Activated CD8-positive, alpha-beta memory T cell treated with anti-CD3 and anti-CD28 coated beads, Interleukin-2, amount 50 U/mL, for 24 hours (primary cell): ENCODE measurements around the gene HOXB3.
"Not testable (repeated sequence)": the region's sequence is repeated elsewhere in the genome, so short reads cannot be mapped to it uniquely, and the experiment has no call there.

Experiments used
- DNase-seq: peaks from one replicate; pipeline ENCODE4 v3.0.0-alpha.2; 2020; ENCODE audit errors: extremely low read depth

The HOXB3 gene

GRCh38 chr17:48545539-48545938 lies 44.5 kb downstream of the HOXB3 start:
- no peak for DNase-seq

GRCh38 chr17:48545022-48545375 lies 45.0 kb downstream of the HOXB3 start, which contains the start of gene HOXB2:
Gene HOXB2 (minus strand): TSS chr17:48545109. CDS start chr17:48544911, 198 bp downstream.
- DNase-seq: no peak

- no peak for DNase-seq
Observed at GRCh38 chr17:48544349-48545021, 45.6 kb downstream of the HOXB3 start.

GRCh38 chr17:48543854-48544348 lies 46.1 kb downstream of the HOXB3 start:
- DNase-seq: no peak

- no peak for DNase-seq
Observed at GRCh38 chr17:48543107-48543853, 46.8 kb downstream of the HOXB3 start.

- DNase-seq: no peak
Observed at GRCh38 chr17:48542698-48543106, 47.3 kb downstream of the HOXB3 start.

- no peak for DNase-seq
Observed at GRCh38 chr17:48542114-48542656, 47.9 kb downstream of the HOXB3 start.

- DNase-seq: no peak
Observed at GRCh38 chr17:48541577-48542113, 48.4 kb downstream of the HOXB3 start.

GRCh38 chr17:48541036-48541576 lies 48.9 kb downstream of the HOXB3 start:
- DNase-seq: no peak

GRCh38 chr17:48540213-48540612 lies 49.8 kb downstream of the HOXB3 start:
- DNase-seq: no peak

- no peak for DNase-seq
Observed at GRCh38 chr17:48539177-48539576, 50.9 kb downstream of the HOXB3 start.

- no peak for DNase-seq
Observed at GRCh38 chr17:48537316-48537715, 52.7 kb downstream of the HOXB3 start.

- not testable (repeated sequence) for DNase-seq
Observed at GRCh38 chr17:48535793-48536559, 54.1 kb downstream of the HOXB3 start.

GRCh38 chr17:48532261-48532660 lies 57.8 kb downstream of the HOXB3 start:
- no peak for DNase-seq

- DNase-seq: no peak
Observed at GRCh38 chr17:48530887-48531272, 59.2 kb downstream of the HOXB3 start, which contains the start of gene HOXB1. Gene HOXB1 (minus strand): TSS chr17:48531011. CDS start chr17:48530904, 107 bp downstream.

GRCh38 chr17:48530208-48530886 lies 59.7 kb downstream of the HOXB3 start:
- no peak for DNase-seq

GRCh38 chr17:48529683-48530009 lies 60.4 kb downstream of the HOXB3 start:
- DNase-seq: no peak

GRCh38 chr17:48528936-48529682 lies 60.9 kb downstream of the HOXB3 start:
- DNase-seq: no peak

GRCh38 chr17:48528153-48528935 lies 61.7 kb downstream of the HOXB3 start:
- DNase-seq: no peak
